Type B pancreatic cell (in vitro differentiated cells): ENCODE results near the gene COL4A1. TPM values are rescaled to one million over a fixed set of nuclear protein-coding genes. Genes with fewer than 3 reads are reported as not detected.
A peak's percentile ranks its signal among the peaks of the same experiment; 100 is the strongest.

Experiments
- DNase-seq: peaks from one replicate; pipeline ENCODE4 v3.0.0; 2021; ENCODE audit warnings: mixed read lengths; ENCODE audit not compliant: unreplicated experiment; ENCODE audit errors: extremely low spot score
- H3K27ac Mint-ChIP-seq: 2 replicates; pipeline ENCODE4 v1.8.0; 2021; ENCODE audit warnings: mild to moderate bottlenecking, mixed read lengths
- H3K27me3 Mint-ChIP-seq: 2 replicates; pipeline ENCODE4 v1.8.0; 2021; ENCODE audit warnings: mixed read lengths
- H3K36me3 Mint-ChIP-seq: 2 replicates; pipeline ENCODE4 v1.8.0; 2021; ENCODE audit warnings: mixed read lengths
- H3K4me1 Mint-ChIP-seq: one replicate; pipeline ENCODE4 v1.8.0; 2021; ENCODE audit warnings: mixed read lengths; ENCODE audit not compliant: unreplicated experiment
- H3K4me3 Mint-ChIP-seq: 2 replicates; pipeline ENCODE4 v1.8.0; 2021; ENCODE audit warnings: mild to moderate bottlenecking, mixed read lengths
- H3K9me3 Mint-ChIP-seq: 2 replicates; pipeline ENCODE4 v1.8.0; 2021; ENCODE audit warnings: mixed read lengths
- total RNA-seq: library from RNA; stranded (reverse); gene quantifications from 2 replicates; pipeline ENCODE4 v1.2.1, GENCODE V29; 2021; ENCODE audit warnings: low replicate concordance
- TF ChIP-seq, protein P1 (sequence below): fragments of 200-600 bp; sonication (generic); conservative IDR thresholded peaks from 2 replicates; pipeline ENCODE4 v1.5.0; 2021; ENCODE audit warnings: antibody characterized with exemption, mild to moderate bottlenecking

COL4A1 gene
- total RNA-seq, 1 donor from 2014 or later, result 83.6 TPM

DNA sequence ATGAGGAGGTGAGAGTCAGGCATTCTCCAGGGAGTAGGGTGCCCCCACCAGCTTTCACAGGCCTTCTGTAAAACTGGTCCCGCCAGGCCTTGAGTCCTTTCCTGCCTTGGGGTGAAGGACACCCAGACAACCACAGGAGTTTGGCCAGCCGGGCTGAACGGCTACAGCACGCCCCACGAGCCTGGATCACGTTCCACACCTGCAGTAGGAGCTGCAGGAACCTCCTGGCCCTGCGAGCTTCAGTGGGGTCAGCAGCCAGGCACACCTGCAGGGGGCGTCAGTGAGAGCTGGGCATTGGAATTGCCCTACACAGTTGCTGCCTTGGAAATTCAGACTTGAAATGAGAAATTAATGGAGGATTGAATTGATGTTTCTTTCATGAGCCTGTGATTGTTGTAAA lies 45.8 kb upstream of the COL4A1 start:
- H3K36me3 Mint-ChIP-seq, result peaks cover 4% of the 10 kb centered on the region
- DNase-seq, result no peak
- no peak overlapping the region for H3K4me3 Mint-ChIP-seq
- TF ChIP-seq, protein P1, sequence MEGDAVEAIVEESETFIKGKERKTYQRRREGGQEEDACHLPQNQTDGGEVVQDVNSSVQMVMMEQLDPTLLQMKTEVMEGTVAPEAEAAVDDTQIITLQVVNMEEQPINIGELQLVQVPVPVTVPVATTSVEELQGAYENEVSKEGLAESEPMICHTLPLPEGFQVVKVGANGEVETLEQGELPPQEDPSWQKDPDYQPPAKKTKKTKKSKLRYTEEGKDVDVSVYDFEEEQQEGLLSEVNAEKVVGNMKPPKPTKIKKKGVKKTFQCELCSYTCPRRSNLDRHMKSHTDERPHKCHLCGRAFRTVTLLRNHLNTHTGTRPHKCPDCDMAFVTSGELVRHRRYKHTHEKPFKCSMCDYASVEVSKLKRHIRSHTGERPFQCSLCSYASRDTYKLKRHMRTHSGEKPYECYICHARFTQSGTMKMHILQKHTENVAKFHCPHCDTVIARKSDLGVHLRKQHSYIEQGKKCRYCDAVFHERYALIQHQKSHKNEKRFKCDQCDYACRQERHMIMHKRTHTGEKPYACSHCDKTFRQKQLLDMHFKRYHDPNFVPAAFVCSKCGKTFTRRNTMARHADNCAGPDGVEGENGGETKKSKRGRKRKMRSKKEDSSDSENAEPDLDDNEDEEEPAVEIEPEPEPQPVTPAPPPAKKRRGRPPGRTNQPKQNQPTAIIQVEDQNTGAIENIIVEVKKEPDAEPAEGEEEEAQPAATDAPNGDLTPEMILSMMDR, result peak; percentile 33
- peaks cover 5% of the 10 kb centered on the region for H3K4me1 Mint-ChIP-seq
- no peaks in the 10 kb centered on the region for H3K27me3 Mint-ChIP-seq
- no peak overlapping the region for H3K27ac Mint-ChIP-seq
- H3K9me3 Mint-ChIP-seq, result no peaks in the 10 kb centered on the region

DNA sequence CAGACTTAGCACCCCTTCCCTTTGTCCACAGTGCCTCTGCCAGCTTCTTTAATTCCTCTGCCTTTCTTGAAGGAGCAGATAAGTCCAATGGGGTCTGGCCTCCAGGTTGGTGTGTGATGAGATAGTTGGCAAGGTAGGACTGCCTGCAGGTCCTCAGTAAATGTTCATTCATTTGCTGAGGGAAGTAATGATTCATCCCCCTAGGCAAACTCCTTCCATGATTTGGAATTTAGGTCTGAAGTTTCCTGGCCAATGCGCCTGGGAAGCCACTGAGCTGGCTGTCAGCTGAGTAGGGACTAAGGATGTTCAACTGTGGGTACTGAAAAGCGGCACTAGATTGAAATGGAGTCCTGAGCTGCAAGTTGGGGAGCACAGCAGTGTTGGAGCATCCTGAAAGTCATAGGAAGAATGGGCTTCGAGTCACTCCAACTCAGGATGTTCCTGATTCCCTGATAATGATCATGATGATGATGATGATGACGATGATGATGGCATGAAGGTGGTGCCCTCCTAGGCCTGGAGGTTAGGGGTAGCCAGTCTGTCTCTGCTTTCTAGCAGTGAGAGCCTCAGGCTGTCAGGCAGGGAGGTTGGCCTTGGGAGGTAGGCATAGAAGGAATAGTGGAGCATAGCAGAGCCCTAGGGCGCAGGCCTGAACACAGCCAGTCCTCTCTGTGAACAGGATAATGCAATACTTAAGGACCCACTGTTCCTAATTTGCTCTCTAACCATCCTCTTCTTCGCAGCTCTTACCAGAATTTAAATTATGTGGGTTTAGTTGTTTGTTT lies 44.9 kb upstream of the COL4A1 start:
- H3K9me3 Mint-ChIP-seq, result no peaks in the 10 kb centered on the region
- H3K27ac Mint-ChIP-seq, result no peak overlapping the region
- TF ChIP-seq, protein P1, result no peak
- peaks cover 3% of the 10 kb centered on the region for H3K36me3 Mint-ChIP-seq
- no peak overlapping the region for H3K4me3 Mint-ChIP-seq
- H3K27me3 Mint-ChIP-seq, result no peaks in the 10 kb centered on the region
- peaks cover 5% of the 10 kb centered on the region for H3K4me1 Mint-ChIP-seq
- no peak for DNase-seq

DNA sequence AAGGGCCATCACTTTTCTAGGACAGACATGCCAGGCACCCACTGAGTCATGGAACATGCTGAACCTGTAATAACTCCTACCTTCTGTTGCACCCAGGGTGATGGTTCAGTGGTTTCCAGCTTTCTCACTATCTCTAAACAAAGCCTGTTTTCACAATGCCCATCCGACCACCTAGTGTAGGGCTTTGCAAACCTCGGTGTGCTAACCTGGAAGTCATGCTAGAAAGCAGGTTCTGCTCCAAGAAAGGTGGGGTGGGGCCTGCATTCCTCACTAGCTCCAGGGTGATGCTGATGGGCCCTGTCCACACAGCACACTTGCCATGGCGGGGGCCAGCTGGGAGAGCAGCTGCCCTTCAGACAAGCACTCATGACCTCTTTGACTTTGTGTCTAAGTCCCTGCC lies 43.6 kb upstream of the COL4A1 start:
- H3K9me3 Mint-ChIP-seq, result no peaks in the 10 kb centered on the region

DNA sequence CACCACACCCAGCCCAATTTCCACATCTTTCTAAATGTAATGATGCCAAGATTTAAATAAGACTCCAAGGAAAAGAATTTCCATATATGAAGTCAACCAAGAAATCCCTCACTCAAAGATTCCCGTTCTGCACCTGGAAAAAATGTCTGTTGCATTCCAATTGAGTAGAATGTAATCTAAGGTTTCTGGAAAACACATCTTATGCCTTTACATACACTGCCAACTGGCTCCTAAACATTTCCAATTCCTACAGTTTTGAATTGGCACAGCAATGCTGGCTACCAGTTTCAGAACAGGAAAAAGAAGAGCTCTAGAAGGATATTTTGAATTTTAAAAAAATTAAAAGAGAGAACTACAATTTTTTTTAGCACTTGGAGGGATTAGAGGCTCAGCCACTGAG lies 43.1 kb upstream of the COL4A1 start:
- Mint-ChIP-seq H3K27ac (no peak overlapping the region), H3K36me3 (peaks cover 3% of the 10 kb centered on the region), H3K9me3 (no peaks in the 10 kb centered on the region), H3K4me1 (peaks cover 5% of the 10 kb centered on the region), H3K27me3 (no peaks in the 10 kb centered on the region), H3K4me3 (no peak overlapping the region)
- TF ChIP-seq, protein P1, result no peak
- no peak for DNase-seq

More for the DNA sequence above, 43.6 kb upstream of the COL4A1 start:
- peaks cover 3% of the 10 kb centered on the region for H3K36me3 Mint-ChIP-seq
- no peaks in the 10 kb centered on the region for H3K27me3 Mint-ChIP-seq
- peaks cover 5% of the 10 kb centered on the region for H3K4me1 Mint-ChIP-seq
- TF ChIP-seq, protein P1, result no peak
- no peak overlapping the region for H3K4me3 Mint-ChIP-seq
- H3K27ac Mint-ChIP-seq, result no peak overlapping the region
- no peak for DNase-seq

DNA sequence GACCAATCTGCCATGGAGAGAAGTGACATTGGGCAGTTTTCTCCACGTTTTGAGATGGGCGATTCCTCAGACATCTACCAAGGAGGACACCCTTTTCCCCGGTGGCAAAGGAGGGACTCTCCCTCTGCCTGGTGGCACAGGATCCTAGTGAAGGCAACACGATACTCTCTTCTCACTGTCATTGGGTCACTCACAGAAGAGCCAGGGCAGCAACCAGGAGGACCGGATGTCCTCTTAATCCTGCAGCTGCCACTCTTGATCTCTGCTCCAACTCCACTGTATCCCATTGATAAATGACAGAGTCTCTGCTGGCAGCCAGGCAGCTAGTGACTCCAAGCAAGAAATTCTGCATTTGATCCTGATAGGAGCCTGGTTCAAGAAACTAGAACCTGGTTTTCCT lies 42.3 kb upstream of the COL4A1 start:
- Mint-ChIP-seq H3K36me3 (peaks cover 7% of the 10 kb centered on the region), H3K27ac (no peak overlapping the region), H3K4me1 (peaks cover 5% of the 10 kb centered on the region), H3K27me3 (no peaks in the 10 kb centered on the region), H3K4me3 (no peak overlapping the region), H3K9me3 (peaks cover 4% of the 10 kb centered on the region)
- TF ChIP-seq, protein P1, result no peak
- no peak for DNase-seq
